Measurements from ENCODE around the gene NAALADL2.

DNA sequence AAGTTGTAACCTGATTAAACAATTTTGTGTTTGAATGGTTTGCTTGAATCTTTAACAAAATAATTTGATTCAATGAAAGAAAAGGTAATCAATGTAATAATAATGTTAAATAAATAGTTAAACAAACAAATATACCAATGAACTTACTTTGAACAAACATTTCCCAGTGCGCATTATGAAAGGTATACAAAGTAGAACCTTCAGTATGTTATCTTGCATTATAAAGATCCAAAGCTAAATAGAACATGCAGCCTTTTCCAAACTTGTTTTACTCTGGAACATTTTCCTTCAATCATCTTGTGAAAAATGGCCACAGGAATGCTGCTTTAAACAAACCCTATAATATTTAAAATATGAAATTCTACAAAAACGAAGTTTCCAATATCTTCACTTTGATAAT is 620.0 kb downstream of the NAALADL2 start:
- TF ChIP-seq, protein P1, sequence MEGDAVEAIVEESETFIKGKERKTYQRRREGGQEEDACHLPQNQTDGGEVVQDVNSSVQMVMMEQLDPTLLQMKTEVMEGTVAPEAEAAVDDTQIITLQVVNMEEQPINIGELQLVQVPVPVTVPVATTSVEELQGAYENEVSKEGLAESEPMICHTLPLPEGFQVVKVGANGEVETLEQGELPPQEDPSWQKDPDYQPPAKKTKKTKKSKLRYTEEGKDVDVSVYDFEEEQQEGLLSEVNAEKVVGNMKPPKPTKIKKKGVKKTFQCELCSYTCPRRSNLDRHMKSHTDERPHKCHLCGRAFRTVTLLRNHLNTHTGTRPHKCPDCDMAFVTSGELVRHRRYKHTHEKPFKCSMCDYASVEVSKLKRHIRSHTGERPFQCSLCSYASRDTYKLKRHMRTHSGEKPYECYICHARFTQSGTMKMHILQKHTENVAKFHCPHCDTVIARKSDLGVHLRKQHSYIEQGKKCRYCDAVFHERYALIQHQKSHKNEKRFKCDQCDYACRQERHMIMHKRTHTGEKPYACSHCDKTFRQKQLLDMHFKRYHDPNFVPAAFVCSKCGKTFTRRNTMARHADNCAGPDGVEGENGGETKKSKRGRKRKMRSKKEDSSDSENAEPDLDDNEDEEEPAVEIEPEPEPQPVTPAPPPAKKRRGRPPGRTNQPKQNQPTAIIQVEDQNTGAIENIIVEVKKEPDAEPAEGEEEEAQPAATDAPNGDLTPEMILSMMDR (conservative IDR thresholded peaks at IDR 0.05 in 1 of 2, IDR thresholded peaks at IDR 0.05 in 1 of 2; ENCODE audit: low read depth in 1 of 2, low read length in 2 of 2): no peak
- TF ChIP-seq EZH2 (IDR thresholded peaks at IDR 0.05; ENCODE audit: low read length, missing control alignments): no peak
